GM18526 (cell line): ENCODE data around the gene ARHGAP21.

Experiments
- POLR2A ChIP-seq: IDR thresholded peaks from 3 replicates; pipeline ENCODE4 v1.6.1; 2011; ENCODE audit not compliant: insufficient read length; ENCODE audit errors: extremely low read depth

ARHGAP21 gene

DNA sequence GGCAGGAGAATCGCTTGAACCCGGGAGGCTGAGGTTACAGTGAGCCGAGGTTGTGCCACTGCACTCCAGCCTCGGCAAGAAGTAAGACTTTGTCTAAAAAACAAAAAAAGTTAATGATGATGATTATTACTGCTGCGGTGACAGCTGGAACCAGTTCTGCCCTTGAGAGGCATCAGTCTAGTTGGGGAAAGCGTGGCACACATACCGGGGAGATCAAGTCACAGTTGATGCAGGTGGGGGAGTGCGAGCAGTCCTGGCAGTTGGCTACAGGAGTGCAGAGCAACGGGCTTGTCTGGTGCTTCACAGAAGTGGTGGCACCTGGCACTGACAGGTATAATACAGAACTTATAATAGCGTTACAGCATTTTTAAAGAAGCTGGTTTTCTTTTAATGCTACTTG, 173.0 kb downstream of the ARHGAP21 start:
- TF ChIP-seq POLR2A = no peak

DNA sequence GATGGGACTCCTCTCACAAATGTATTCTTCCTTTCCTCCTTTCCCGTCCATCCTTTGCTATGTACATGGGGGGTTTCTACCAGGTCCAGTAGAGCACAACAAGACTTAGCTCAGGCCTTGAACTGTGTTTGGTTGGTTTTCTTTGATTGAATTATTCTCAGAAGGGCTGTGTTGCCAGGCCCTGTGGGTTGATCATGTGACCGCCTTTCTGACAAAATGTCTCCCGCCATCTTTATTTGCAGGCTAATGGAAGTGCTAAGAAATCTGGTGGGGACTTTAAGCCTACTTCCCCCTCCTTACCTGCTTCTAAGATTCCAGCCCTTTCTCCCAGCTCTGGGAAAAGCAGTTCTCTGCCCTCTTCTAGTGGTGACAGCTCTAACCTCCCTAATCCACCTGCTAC, 178.1 kb downstream of the ARHGAP21 start:
- no peak for TF ChIP-seq POLR2A

DNA sequence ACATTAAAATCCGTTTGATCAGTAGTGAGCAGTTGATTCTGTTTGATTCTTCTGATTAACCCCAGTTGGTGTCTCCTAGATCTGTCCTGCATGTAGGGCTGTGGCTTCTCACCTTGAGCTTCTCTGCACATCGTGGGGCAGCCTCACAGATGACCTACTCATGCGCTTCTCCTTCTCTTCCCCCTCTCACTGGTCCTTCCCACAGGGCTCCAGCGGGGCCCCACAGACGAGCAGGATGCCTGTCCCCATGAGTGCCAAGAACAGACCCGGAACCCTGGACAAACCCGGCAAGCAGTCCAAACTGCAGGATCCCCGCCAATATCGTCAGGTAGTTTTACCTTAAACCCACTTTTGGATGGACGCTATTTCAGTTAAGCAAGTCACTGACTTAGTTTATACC, 178.9 kb downstream of the ARHGAP21 start:
- TF ChIP-seq POLR2A = no peak

DNA sequence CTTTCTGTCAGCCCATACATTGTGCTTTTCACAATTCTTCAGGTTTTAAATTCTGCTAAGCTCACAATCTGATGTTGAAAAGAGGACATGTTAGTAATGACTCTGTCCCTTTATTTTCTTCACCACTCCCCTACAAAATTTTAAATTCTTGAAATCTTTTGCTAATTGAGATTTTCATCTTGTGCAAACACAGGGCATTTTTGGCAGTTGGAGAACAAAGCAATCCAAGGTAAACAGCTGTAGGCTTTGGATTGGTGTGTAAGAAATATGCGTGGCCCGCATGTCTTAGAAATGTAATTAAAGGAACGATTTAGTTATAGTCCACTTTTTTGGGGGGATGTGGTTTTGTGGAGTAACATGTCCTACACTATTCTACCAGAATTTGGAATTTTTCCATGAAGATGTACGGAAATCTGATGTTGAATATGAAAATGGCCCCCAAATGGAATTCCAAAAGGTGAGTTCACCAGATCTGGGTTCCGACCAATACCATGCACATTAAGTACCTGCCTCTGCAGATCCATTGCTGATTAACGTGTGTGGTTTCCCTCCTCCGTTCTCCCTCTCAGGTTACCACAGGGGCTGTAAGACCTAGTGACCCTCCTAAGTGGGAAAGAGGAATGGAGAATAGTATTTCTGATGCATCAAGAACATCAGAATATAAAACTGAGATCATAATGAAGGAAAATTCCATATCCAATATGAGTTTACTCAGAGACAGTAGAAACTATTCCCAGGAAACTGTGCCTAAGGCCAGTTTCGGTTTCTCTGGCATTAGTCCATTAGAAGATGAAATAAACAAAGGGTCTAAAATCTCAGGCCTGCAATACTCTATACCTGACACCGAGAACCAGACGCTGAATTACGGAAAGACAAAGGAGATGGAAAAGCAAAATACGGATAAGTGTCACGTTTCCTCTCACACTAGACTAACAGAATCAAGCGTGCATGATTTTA, 181.1 kb downstream of the ARHGAP21 start:
- no peak for TF ChIP-seq POLR2A

DNA sequence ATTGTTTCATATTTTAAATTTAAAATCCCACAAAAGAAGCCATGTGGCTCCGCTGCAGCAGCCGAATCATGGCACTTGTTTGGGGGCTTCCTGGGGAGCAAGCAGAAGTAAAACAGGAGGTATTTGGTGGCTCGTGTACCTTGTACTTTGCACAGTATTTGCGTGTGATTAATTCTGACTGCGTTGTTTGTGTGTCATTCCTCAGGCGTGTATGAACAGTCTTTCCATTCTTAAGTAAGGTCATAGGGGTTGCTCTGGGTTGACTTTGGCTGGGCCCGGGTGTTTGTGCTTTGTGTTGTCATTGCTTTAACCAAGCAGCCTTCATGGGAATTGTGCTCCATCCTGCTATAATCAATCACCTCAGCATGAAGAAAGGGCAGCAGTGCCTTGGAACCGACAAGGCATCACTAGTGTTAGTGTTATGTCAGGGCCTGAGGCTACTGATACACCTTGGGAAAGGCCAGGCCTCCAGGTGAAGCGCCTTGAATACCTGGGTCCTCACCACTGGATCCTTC, 182.4 kb downstream of the ARHGAP21 start:
- no peak for TF ChIP-seq POLR2A

DNA sequence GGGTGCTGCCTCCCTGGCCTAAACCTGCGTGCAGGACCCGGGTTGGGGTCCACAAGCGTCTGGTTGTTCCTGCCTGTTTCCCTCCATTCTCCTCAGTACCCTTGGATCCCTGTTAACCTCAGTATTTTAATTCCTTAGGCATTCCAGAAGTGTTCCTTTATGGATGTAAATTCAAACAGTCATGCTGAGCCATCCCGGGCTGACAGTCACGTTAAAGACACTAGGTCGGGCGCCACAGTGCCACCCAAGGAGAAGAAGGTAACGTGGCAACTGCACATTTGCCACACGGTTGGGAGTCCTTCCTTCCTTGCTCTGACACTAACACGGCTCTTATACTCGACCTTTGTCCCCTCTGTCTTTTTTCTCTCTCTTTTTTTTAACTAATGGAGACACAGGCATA, 187.1 kb downstream of the ARHGAP21 start:
- TF ChIP-seq POLR2A = no peak

DNA sequence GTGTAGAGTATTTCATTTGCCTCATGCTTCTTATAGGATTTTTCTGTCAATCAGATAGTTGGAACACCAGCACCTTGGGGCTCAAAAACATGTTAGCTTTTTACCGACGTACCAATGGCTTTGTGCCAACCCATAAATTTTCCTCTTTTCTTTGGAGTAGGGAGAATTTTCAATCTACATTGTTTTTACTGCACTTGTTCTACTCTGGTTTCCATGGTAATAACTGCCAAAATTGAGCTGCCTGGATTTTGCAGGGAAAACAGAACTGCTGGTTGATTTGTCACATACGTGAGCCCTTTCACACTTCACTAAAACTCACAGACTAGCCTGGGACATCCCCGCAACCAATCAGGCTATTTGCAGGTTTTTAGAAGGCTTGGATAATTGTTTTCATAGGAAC, 189.7 kb downstream of the ARHGAP21 start:
- no peak for TF ChIP-seq POLR2A
